HK-2 (cell line): Measurements from ENCODE around the gene DHRSX.
A peak's percentile ranks its signal among the peaks of the same experiment; 100 is the strongest.
"Not testable (repeated sequence)": the region's sequence is repeated elsewhere in the genome, so short reads cannot be mapped to it uniquely, and the experiment has no call there.

Experiments used
- DNase-seq: peaks from one replicate; pipeline ENCODE4 v3.0.0-alpha.2; 2018; ENCODE audit not compliant: unreplicated experiment

DHRSX gene

GRCh38 chrX:2500803-2501558, at the start of gene DHRSX, which contains the start of gene ZBED1:
DHRSX (minus strand) TSS chrX:2500976; CDS start chrX:2500925, 51 bp downstream.
ZBED1 (minus strand) TSS chrX:2500976; CDS start chrX:2490719, 10,257 bp downstream.
- peak; percentile 36 for DNase-seq

- no peak for DNase-seq
Observed at GRCh38 chrX:2549876-2550275, 49.1 kb upstream of the DHRSX start.

GRCh38 chrX:2548711-2549423, 48.1 kb upstream of the DHRSX start:
- no peak for DNase-seq

GRCh38 chrX:2547736-2548135, 47.0 kb upstream of the DHRSX start:
- DNase-seq = no peak

GRCh38 chrX:2546496-2546895, 45.7 kb upstream of the DHRSX start:
- DNase-seq = no peak

GRCh38 chrX:2545144-2545543, 44.4 kb upstream of the DHRSX start:
- no peak for DNase-seq

DNA sequence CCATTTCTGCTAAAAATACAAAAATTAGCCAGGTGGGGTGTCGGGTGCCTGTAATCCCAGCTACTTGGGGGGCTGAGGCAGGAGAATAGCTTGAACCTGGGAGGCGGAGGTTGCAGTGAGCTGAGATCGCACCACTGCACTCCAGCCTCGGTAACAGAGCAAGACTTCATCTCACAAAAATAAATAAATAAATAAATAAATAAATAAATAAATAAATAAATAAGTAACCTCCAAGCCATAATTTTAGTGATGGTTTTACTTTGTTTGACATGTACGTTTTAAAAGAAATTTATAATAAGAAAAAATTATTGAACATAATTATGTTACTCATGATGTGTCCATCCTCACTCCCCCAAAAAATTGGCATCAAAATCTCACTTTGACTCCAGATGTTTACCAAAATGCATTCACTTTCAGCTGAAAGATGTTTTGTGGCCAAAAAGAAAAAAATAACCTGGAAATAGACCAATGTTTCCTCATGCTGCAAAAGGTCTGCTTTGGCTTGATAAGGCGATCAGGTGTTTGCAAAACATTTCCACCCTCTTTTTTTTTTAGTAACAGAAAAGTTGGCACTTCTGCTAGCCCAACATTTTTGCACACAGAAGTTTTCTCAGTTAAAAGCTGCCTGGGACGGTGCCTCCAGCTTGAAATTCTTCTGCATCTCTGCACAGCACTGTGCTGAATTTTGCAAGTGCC, 42.2 kb upstream of the DHRSX start:
- no peak for DNase-seq

DNA sequence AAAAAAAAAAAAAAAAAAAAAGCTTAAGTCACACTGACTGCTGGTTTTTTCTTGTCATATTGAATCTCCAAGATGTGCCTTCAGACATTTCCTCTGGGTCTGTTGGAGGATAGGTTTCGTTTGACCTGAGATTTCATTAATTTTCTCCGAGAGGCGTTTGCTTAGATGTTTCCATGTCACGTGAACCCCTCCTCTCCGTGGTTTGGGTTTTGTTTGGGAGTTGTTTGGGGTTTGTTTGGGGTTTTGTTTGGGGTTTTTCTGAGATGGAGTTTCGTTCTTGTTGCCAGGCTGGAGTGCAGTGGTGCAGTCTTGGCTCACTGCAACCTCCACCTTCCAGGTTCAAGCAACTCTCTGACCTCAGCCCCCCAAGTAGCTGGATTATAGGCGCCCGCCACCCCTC, 40.8 kb upstream of the DHRSX start:
- DNase-seq = no peak

DNA sequence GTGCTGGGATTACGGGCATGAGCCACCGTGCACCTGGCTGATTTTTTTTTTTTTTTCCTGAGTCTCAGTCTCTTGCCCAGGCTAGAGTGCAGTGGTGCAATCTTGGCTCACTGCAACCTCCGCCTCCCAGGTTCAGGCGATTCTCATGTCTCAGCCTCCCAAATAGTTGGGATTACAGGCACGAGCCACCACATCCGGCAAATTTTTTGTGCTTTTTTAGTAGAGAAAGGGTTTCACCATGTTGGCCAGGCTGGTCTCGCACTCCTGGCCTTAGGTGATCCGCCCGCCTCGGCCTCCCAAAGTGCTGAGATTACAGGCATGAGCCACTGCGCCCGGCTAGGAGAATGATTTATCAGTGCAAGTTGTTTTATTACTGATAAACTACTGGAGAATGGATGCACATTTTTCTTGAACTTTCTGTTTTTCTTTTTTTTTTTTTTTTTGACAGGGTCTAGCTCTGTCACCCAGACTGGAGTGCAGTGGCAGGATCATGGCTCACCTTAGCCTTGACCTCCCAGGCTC, 39.7 kb upstream of the DHRSX start:
- peak; percentile 34 for DNase-seq

- DNase-seq = no peak
Observed at GRCh38 chrX:2539586-2539985, 38.8 kb upstream of the DHRSX start.

DNA sequence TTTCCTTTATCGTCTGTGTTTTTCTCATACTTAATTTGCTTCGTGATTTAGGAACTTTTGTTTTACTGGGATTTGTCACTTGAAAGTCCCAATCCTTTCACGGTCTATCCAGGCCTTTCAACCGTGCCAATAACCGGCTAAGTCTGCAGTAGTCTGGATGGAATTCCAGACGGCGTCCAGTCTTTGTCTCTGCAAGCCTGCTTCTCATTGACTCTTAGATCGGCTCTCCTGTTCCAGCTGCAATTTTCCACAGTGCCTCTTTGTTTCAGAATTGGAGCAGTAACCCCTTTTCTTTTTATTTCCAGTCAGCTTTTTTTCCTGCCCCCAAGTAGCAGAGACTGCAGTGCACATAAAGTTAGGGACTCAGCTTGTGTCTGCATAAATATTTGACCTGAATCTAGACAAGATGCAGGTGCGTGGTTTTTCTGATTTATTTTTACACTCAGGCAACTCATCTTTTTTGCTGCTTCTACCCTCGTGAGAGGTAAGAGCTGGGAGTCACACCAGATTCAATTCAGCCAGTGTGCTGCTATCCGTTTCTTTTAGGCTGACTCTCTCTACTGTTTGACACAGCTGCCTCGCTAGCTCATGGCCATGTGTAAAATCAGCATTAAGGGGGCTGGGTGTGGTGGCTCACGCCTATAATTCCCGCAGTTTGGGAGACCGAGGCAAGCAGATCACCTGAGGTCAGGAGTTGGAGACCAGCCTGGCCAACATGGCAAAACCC, 37.4 kb upstream of the DHRSX start:
- no peak for DNase-seq

DNA sequence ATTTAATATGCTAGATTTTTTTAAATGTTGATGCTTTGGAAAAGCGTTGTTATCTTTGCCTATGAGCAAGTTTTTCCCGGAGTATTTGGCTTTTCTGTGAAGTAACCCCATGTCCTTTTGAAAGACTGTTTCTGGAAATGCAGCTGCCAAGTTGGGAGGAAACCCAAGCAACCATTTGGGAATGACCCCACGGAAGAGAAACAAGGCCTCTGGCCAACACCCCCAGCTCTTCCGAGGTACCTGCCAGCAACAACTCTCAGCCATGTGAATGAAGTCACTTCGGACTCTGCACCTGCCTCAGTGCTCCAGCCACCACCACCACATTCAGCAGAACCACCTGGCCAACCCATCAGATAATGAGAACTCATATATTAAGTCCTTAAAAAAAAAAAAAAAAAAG, 36.2 kb upstream of the DHRSX start:
- DNase-seq = no peak

- no peak for DNase-seq
Observed at GRCh38 chrX:2536141-2536540, 35.4 kb upstream of the DHRSX start.

- not testable (repeated sequence) for DNase-seq
Observed at GRCh38 chrX:2534261-2535021, 33.7 kb upstream of the DHRSX start.

DNA sequence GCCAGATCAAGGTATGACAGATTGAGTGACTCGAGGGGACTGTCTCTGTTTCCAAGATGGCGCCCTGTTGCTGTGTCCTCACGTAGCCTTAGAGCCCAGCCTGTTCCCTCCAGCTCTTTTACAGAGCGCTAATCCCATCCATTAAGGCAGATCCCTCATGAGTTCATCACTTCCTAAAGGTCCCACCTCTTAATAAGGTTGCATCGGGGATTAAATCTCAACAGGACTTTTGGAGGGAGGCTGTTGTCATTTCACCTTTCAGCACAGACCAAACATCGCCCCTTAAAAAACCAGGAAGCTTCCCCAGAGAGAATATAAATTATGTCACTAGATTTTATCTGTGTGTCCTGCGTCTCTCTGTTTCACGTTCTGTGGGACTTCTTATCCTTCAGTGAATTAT, 32.6 kb upstream of the DHRSX start:
- DNase-seq = no peak

DNA sequence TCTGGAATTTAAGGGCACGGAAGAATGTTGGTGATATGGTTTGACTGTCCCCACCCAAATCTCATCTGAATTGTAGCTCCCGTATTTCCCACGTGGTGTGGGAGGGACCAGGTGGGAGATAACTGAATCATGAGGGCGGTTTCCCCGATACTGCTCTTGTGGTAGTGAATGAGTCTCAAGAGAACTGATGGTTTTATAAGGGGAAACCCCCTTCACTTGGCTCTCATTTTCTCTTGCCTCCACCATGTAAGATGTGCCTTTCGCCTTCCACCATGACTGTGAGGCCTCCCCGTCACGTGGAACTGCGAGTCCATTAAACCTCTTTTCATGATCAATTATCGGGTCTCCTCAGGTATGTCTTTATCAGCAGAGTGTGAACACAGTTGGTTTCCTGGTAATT, 25.6 kb upstream of the DHRSX start:
- no peak for DNase-seq

GRCh38 chrX:2523911-2524310, 23.1 kb upstream of the DHRSX start:
- no peak for DNase-seq

GRCh38 chrX:2521927-2522386, 21.2 kb upstream of the DHRSX start:
- no peak for DNase-seq

GRCh38 chrX:2521092-2521926, 20.5 kb upstream of the DHRSX start:
- DNase-seq = no peak

GRCh38 chrX:2520539-2520938, 19.8 kb upstream of the DHRSX start:
- DNase-seq = no peak
